B cell (primary cell): ENCODE data around the gene EHBP1.

ENCODE experiments used
- CTCF ChIP-seq: fragments of 200-600 bp; IDR thresholded peaks from one replicate; pipeline ENCODE4 v1.8.0; 2022; ENCODE audit warnings: antibody characterized with exemption, mild to moderate bottlenecking
- EZH2 ChIP-seq: IDR thresholded peaks from 2 replicates; pipeline ENCODE4 v1.6.1; 2012; ENCODE audit warnings: borderline replicate concordance, low read depth, mild to moderate bottlenecking, moderate library complexity, low read length; ENCODE audit not compliant: insufficient read depth, poor library complexity, severe bottlenecking

- no peak for TF ChIP-seq CTCF
- TF ChIP-seq EZH2, result no peak
Observed at GRCh38 chr2:62938126-62938525, 232.6 kb downstream of the EHBP1 start.
